ENCODE results near the gene PLCE1.
A peak's percentile ranks its signal among the peaks of the same experiment; 100 is the strongest.
"Not testable (repeated sequence)": the region's sequence is repeated elsewhere in the genome, so short reads cannot be mapped to it uniquely, and the experiment has no call there.

Gene PLCE1

DNA sequence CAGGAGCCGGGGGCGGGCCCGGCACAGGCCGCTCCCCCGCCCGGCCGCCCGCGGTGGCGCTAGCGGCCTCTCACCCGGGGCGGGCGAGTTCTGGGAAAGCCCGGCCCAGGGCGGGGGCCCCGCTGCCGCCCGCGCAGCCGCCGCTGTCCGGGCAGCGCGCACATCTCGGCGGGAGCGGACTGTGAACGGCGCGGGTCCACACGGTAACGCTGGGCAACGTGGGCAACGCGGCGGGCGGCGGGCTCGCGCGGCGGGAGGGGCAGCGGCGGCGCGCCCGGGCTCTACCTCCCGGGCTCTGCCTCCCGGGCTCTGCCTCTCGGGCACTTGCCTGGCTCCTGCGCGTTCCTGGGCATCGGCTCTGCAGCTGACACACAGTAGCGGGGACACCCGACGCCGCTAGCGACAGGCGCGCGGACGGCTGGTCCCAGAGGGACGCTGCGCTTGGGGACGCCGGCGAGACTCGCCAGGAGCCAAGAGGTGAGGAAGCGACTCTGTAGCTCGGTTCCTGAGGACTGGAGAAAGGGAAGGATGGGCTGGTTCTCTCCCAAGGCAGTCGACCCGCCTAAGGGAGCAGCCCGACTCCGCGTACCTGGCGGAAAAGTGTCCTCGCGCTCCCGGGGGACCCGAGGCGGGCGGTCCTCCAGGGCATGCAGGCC, at the start of gene PLCE1:
PLCE1 (plus strand) TSS at position 150 of the 656 bp plus-strand sequence. CDS start 37,116 bp downstream, outside the sequence.
- no peak within 1 kb of the TSS for H3K27ac ChIP-seq
- DNase-seq (ENCODE audit: low read depth, low spot score), result no peak

DNA sequence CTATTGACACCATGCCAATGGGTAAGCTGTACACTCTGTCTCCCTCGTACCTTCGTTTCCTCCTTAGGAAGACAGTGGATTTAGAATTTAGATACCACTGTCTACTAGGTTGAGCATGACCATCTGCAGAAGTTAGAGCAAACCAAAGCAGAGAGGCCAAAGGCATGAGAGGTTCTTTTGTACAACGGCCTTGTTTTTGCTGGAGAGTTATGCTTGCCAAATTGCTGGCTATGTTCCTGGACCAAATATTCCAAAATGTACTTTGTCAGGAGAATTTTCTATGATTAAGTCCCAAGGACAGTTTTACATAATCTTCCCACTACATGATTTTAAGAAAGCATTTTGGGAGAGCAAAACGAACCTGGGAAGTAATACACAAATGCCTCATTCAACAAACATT, 47.9 kb upstream of the PLCE1 start:
- no peak for DNase-seq (ENCODE audit: low read depth, low spot score)

DNA sequence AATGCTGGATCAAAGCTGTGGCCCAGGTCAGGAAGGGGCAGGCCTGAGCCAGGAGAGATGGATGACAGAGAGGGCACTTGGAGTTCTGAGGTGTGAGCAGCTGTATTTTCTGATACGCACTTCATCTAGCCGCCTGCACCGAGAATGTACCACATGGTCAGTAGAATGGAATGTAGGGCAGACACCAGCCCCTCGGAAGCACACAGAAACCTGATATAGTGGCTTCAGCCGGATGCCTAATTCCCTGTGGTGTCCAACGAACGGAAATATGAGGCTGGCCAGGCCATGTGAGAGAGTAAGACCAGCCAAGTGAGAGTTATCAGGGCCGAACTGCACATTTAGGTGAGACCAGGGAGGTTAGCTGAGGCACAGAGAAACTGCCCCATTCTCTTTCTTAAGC, 46.7 kb upstream of the PLCE1 start:
- H3K27ac ChIP-seq, result no peak overlapping the region
- no peak for DNase-seq (ENCODE audit: low read depth, low spot score)

More for the DNA sequence above, 47.9 kb upstream of the PLCE1 start:
- no peak overlapping the region for H3K27ac ChIP-seq

DNA sequence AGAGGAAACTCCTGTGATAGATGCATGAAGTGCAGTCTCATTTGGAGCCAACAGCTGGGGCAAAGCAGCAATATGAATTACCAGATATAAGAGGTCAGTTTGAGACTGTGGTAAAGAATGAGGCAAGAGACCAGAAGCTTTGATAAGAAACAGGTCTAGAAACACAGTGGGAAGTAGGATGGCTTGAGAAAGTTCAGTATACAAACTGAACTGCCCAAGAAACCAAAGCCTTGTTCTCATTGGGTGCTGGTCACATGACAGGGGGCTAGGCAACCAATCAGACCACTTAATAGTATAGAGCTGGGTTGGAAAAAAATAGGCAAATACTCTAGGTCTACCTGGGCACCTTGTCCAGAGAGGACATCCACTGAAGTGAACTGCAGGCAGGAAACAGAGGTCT, 46.2 kb upstream of the PLCE1 start:
- DNase-seq (ENCODE audit: low read depth, low spot score), result no peak
- no peak overlapping the region for H3K27ac ChIP-seq

DNA sequence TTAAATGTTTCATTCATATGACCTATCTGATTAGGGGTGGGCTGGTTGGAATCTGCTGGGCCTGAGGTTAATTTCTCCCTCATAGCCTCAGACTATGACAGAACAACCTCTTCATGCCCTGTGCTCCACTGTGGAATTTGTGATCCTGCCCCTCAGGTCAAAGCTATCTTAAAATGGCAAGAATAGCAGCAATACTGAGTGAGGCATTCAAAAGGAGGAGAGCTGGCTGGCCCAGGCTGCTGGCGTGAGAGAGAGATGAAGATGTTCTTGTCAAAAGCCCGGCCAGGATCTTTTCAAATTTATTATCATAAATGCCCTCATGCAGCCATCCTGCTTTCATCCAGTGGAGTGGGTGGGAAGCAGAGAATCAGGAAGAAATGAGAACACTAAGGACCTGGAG, 41.8 kb upstream of the PLCE1 start:
- H3K27ac ChIP-seq, result no peak overlapping the region

DNA sequence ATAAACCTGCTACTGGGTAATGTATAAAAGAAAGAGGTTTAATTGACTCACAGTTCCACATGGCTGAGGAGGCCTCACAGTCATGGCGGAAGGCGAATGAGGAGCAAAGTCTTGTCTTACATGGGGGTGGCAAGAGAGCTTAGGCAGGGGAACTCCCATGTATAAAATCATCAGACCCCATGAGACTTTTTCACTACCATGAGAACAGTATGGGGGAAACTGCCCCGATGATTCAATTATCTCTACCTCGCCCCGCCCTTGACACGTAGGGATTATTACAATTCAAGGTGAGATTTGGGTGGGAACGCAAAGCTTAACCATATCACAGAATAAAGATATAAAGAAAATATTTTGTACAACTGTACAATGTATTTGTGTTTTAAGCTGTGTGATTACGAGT, 39.4 kb upstream of the PLCE1 start:
- peak; percentile 6 for DNase-seq (ENCODE audit: low read depth, low spot score)
- peak overlapping the region; percentile 84 for H3K27ac ChIP-seq

More for the DNA sequence above, 41.8 kb upstream of the PLCE1 start:
- DNase-seq (ENCODE audit: low read depth, low spot score), result no peak

DNA sequence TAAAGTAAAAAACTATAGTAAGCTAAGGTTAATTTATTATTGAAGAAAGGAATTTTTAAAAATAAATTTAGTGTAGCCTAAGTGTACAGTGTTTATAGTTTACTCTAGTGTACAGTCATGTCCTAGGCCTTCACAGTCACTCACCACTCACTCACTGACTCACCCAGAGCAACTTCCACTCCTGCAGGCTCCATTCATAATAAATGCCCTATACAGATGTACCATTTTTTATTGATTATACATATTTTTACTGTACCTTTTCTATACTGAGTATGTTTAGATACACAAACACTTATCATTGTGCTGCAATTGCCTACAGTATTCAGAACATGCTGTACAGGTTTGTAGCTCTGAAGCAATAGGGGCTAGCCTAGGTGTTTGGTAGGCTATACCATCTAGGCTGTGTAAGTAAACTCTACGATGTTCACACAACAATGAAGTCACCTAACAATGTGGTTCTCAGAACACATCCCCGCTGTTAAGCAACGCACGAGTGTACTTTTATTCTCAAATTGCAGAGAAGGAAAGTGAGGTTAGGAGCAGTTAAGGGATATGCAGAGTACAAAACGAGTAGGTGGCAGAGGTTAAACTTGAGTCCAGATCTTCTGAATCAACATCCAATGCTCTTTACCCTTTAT, 38.9 kb upstream of the PLCE1 start:
- H3K27ac ChIP-seq, result peak overlapping the region; percentile 84
- peak; percentile 14 for DNase-seq (ENCODE audit: low read depth, low spot score)

DNA sequence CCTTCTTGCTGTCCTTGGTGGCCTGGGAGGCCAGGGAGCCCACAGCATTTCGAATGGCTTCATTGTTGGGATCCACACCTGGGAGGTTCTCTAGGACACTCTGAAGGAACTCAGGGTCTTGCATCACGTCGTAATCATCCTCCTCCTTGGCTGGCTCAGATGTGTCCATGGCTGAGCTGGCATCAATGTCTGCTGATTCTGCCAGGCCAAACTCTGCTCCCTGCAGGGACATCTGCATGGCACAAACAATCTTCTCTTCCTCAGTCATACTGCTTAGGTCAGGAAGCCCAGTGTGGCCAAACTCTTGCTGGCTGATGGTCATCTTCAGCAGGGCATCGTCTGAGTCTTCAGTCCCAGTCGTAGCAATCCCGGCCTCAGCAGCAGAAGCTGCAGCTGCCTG, 34.9 kb upstream of the PLCE1 start:
- no peak for DNase-seq (ENCODE audit: low read depth, low spot score)
- H3K27ac ChIP-seq, result no peak overlapping the region

DNA sequence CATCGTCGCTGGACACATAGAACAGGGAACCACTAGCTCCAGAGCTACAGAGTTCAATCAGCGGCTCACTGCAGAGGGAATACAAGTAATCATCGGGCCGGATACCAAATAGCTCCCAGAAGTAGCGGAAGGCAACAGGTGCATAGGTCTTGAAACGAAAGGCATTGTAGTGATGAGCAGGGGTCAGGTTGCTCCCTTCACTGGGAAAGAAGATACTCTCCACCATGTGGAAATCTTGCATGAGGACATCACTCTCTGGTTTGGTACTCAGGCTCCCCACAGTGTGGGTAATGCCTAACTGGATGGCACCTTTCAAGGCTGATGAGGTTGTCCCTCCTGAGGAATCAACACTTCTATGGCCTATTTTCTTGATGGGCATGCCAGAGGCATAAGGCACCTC, 32.7 kb upstream of the PLCE1 start:
- not testable (repeated sequence) for H3K27ac ChIP-seq; DNase-seq (ENCODE audit: low read depth, low spot score)

DNA sequence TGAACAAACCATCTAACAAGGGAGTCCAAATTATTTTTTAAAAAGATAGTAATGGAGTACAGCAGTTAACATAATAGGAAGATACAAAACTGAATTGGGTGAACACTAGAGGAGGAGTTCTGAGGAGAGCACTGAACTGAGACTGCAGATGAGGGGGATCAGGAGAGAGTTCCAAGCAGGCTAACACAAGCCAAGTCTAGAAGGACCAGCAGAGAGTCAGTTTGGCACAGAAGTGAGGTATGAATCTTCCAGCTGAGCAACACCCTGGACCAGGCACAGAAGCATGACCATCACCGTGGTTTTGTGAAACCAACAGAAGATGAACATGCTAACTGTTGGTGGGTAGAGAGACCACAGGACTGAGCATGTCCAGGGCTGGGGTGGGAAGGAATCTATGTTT, 30.8 kb upstream of the PLCE1 start:
- no peak for DNase-seq (ENCODE audit: low read depth, low spot score)
- no peak overlapping the region for H3K27ac ChIP-seq

DNA sequence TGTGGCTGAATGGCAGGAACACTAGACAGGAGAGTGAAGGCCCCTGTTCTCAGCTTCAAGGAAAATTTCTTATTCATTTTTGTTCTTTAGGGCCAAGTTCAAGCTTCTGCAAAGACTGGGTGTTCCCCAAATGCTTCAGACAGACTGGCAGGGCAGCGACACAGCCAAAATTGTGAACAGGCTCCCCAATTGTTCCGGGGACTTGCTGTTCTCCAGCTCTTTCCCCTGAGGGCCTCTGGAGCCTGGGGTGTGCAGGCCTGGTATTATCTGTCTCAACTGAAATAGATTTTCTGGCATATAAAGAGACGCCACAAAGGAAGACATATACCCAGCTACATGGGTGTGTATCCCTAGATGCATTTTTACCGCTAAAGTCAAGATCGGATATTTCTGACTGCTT, 30.3 kb upstream of the PLCE1 start:
- no peak overlapping the region for H3K27ac ChIP-seq
- no peak for DNase-seq (ENCODE audit: low read depth, low spot score)

DNA sequence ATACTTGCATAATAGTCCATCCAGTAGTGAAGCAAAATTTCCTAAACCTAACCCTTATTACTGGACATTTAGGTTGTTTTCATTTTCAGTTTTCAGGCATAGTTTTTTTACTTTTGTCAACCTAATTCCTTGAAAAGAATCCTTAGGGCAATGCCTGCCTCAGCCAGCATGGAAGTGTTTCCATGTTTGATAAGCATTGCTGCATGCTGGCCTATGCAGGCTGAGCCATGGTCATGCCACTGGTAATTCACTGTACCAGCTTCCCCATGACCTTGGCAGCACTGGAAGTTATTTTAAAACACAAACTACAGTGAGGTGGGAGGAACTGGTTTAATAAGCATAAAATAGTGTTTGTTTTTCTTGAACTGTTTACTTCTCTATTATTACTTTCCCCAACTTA, 27.8 kb upstream of the PLCE1 start:
- DNase-seq (ENCODE audit: low read depth, low spot score), result no peak
- no peak overlapping the region for H3K27ac ChIP-seq

DNA sequence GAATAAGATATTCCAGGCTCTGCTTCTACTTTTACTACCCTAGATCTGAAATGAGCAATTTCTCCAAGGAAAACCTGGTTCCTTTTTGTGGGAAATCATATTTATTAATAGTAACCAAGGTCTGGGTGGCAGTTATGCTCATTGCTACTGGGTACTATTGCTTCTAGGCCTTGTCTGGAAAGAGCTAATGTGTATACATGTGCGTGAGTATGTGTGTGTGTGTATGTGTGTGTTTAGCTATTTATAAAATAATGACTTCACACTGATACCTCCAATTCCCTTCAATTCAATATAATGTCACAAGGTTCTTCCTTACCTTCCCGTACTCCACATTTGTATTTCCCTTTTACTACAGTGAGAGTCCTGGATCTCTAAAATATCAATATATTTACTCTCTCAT, 26.0 kb upstream of the PLCE1 start:
- DNase-seq (ENCODE audit: low read depth, low spot score), result no peak
- no peak overlapping the region for H3K27ac ChIP-seq

DNA sequence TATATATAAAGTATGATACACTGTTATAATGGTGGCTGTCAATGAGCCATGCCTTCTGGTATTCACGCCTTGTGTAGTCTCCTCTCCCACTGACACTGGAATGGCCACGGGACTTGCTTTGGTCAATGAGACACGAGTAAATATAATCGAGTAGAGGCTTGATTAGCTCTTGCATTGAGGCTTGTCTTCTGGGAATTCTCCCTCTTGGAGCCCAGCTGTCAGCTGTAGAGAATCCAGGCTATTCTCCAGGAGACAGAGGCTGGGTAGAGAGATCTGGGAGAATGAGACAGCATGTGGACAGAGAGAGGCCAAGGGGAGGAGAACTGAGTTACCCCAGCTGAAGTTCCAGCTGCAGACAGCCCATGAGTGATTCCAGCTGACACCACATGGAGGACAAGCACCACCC, 25.2 kb upstream of the PLCE1 start:
- no peak for DNase-seq (ENCODE audit: low read depth, low spot score)
- no peak overlapping the region for H3K27ac ChIP-seq

DNA sequence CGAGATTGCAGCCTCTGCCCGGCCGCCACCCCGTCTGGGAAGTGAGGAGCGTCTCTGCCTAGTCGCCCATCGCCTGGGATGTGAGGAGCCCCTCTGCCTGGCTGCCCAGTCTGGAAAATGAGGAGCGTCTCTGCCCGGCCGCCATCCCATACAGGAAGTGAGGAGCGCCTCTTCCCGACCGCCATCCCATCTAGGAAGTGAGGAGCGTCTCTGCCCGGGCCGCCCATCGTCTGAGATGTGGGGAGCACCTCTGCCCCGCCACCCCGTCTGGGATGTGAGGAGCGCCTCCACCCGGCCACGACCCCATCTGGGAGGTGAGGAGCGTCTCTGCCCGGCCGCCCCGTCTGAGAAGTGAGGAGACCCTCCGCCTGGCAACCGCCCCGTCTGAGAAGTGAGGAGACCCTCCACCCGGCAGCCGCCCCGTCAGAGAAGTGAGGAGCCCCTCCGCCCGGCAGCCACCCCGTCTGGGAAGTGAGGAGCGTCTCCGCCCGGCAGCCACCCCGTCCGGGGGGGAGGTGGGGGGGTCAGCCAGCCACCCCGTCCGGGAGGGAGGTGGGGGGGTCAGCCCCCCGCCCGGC, 23.2 kb upstream of the PLCE1 start:
- DNase-seq (ENCODE audit: low read depth, low spot score); H3K27ac ChIP-seq: not testable (repeated sequence)

DNA sequence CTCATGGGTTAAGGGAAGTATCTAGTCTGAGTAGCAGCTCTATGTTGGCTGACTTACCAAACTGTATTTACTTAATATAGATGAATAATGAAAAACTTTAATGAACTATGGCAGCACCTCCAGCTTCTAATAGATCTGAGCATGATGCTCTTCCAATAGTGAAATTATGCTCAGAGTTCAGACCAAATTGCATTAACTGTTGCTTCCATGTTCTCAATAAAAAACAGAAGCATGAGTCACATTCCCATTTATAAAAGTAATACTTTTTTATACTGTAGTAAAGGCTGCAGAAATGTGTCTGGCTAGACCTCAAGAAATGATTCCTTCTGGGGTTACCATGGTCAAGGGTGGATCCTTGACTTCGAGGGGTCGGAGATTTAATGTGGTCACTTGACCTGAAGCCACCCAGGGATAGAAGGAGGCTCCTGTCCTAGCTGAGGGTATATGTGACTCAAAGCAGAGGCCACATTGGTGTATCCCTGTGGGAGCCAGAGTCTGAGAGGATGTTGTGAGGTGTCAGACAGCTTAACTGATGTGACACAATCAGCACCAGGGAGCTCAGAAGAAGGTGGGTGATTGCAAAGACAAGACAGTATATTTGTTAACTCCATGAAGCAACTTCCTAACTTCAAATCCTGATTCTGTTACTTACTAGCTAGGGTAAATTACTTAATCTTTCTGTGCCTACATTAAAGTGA, 19.8 kb upstream of the PLCE1 start:
- no peak for DNase-seq (ENCODE audit: low read depth, low spot score)
- no peak overlapping the region for H3K27ac ChIP-seq

DNA sequence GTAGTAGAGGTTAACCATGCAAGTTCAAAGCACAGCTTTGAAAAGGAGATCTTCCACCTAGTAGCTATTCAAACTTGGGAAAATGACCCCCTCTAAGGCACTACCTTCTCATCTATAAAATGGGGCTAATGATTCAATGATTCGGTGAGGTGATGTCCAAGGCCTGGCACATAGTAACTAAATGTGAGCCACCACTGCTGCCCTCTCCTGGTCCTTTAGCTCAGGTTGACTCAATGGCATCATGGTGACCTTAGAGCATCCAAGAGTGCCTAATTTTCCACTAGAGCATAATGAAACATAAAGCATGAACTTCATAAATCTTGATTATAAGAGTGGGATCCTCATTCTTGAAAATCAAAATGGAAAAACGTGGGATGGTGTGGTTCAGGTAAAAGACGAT, 16.3 kb upstream of the PLCE1 start:
- no peak overlapping the region for H3K27ac ChIP-seq
- no peak for DNase-seq (ENCODE audit: low read depth, low spot score)

DNA sequence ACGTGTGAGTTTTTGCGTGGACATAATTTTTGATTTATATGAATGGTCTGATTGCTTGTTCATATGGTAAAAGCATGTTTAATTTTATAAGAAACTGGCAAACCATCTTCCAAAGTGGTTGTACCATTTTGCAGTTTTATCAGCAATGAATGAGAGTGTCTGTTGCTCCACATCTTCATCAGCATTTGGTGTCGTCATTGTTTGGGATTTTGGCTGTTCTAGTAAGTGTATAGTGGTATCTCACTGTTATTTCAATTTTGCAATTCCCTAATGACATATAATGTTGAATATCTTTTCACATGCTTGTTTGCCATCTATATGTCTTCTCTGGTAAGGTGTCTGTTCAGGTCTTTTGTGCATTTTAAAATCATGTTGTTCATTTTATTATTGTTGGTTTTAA, 13.2 kb upstream of the PLCE1 start:
- no peak for DNase-seq (ENCODE audit: low read depth, low spot score)
- H3K27ac ChIP-seq, result no peak overlapping the region

DNA sequence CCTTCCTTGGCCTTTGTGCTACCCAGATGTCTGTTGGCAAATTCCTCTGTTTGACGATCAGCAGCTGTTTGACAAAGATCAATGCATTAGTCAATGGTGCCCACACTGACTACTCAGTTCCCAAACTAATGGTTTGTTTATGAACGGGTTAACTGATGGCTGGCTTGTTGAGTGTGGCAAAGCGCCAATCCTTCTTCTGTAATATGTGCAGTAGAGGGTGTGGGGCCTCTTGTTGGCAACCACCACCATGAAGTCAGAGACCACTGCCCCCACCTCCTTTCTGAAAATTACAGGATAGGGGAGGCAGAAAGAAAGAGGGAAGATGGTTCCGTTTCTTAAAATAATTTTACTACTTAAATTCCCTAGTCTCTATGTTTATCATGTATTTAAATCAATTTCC, 2.6 kb upstream of the PLCE1 start:
- no peak overlapping the region for H3K27ac ChIP-seq
- DNase-seq (ENCODE audit: low read depth, low spot score), result no peak

DNA sequence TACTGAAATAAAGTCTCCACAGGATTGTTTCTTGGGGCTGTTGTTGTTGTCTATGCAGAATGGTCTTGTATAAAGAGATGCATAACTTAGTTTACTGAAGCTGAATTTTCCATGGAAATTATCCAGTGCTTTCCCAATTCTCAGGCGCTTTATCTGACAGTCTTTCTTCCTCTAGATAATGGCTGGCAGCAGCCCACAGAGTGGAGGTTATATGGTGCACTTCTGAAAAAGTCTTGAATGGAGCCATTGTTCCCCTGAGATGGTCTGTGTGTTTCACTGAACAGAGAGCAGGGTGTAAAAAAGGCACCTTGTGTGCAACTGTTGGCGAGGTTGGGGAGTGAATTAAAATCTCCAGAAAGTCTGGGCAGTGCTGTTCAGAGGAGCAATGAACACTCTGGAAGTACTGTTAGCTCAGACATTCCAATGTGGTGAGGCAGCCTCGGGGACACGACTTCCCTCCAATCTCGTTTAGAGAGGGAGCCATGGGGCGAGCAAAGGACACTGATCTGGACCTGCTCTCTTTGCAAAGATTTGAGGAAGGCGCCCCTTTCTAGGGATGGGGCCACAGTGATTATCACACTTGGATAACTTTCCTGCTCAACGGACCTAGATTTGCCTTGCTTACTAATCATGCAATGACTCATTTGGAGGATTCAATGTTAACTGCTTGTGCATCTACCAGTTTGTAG, 2.0 kb upstream of the PLCE1 start:
- DNase-seq (ENCODE audit: low read depth, low spot score), result no peak
- no peak overlapping the region for H3K27ac ChIP-seq
